GM18858 (cell line): ENCODE data around the gene SPRED2.

Experiments used
- ATAC-seq: cut with Tn5 transposase; IDR thresholded peaks from one replicate; pipeline ENCODE4 v1.9.1; 2021; ENCODE audit not compliant: unreplicated experiment

SPRED2 gene

GRCh38 chr2:65442420-65443020 lies 10.1 kb upstream of the SPRED2 start:
- ATAC-seq: no peak

GRCh38 chr2:65438137-65438899 lies 5.9 kb upstream of the SPRED2 start:
- no peak for ATAC-seq

GRCh38 chr2:65437392-65438135 lies 5.2 kb upstream of the SPRED2 start:
- no peak for ATAC-seq

GRCh38 chr2:65436824-65437221 lies 4.4 kb upstream of the SPRED2 start:
- ATAC-seq: peak; percentile 80

GRCh38 chr2:65436169-65436823 lies 3.9 kb upstream of the SPRED2 start:
- no peak for ATAC-seq

GRCh38 chr2:65435625-65436168 lies 3.3 kb upstream of the SPRED2 start:
- no peak for ATAC-seq

GRCh38 chr2:65434592-65435241 lies 2.3 kb upstream of the SPRED2 start:
- no peak for ATAC-seq

- ATAC-seq: peak; percentile 27
Measured at GRCh38 chr2:65431421-65432226, 775 bp downstream of the SPRED2 start.

- peak; percentile 24 for ATAC-seq
Measured at GRCh38 chr2:65430603-65431420, 1.6 kb downstream of the SPRED2 start.

GRCh38 chr2:65429786-65430602 lies 2.4 kb downstream of the SPRED2 start:
- no peak for ATAC-seq

- ATAC-seq: no peak
Measured at GRCh38 chr2:65427532-65427931, 4.9 kb downstream of the SPRED2 start.

- ATAC-seq: no peak
Measured at GRCh38 chr2:65425276-65425675, 7.1 kb downstream of the SPRED2 start.

- no peak for ATAC-seq
Measured at GRCh38 chr2:65424391-65424790, 8.0 kb downstream of the SPRED2 start.

- no peak for ATAC-seq
Measured at GRCh38 chr2:65421432-65421748, 11.0 kb downstream of the SPRED2 start.

- ATAC-seq: peak; percentile 87
Measured at GRCh38 chr2:65420712-65421431, 11.5 kb downstream of the SPRED2 start.

GRCh38 chr2:65417509-65418085 lies 14.8 kb downstream of the SPRED2 start:
- no peak for ATAC-seq

GRCh38 chr2:65416945-65417344 lies 15.5 kb downstream of the SPRED2 start:
- ATAC-seq: no peak
